Ishikawa (cell line): Measurements from ENCODE around the gene MEGF11.

Source experiments
- CEBPB ChIP-seq: IDR thresholded peaks from 2 replicates; pipeline ENCODE4 v1.6.1; 2012
- CREB1 ChIP-seq: IDR thresholded peaks from 2 replicates; pipeline ENCODE4 v1.6.1; 2012; ENCODE audit warnings: low read depth
- EGR1 ChIP-seq: IDR thresholded peaks from 2 replicates; pipeline ENCODE4 v1.6.1; 2012
- EP300 ChIP-seq: IDR thresholded peaks from 2 replicates; pipeline ENCODE4 v1.6.1; 2012; ENCODE audit warnings: borderline replicate concordance
- FOXM1 ChIP-seq: IDR thresholded peaks from 2 replicates; pipeline ENCODE4 v1.6.1; 2012; ENCODE audit warnings: low read depth, borderline replicate concordance
- MAX ChIP-seq: IDR thresholded peaks from 2 replicates; pipeline ENCODE4 v1.6.1; 2012
- NFIC ChIP-seq: IDR thresholded peaks from 2 replicates; pipeline ENCODE4 v1.6.1; 2012
- RAD21 ChIP-seq: IDR thresholded peaks from 2 replicates; pipeline ENCODE4 v1.6.1; 2012; ENCODE audit warnings: low read depth
- REST ChIP-seq: IDR thresholded peaks from 2 replicates; pipeline ENCODE4 v1.6.1; 2012; ENCODE audit warnings: low read depth, mild to moderate bottlenecking
- TAF1 ChIP-seq: IDR thresholded peaks from 2 replicates; pipeline ENCODE4 v1.6.1; 2012; ENCODE audit warnings: low read depth, mild to moderate bottlenecking
- TCF12 ChIP-seq: IDR thresholded peaks from 2 replicates; pipeline ENCODE4 v1.6.1; 2012; ENCODE audit warnings: low read depth
- TEAD4 ChIP-seq: IDR thresholded peaks from 2 replicates; pipeline ENCODE4 v1.6.1; 2012
- USF1 ChIP-seq: IDR thresholded peaks from 2 replicates; pipeline ENCODE4 v1.6.1; 2012
- YY1 ChIP-seq: IDR thresholded peaks from 2 replicates; pipeline ENCODE4 v1.6.1; 2012; ENCODE audit warnings: low read depth
- ZBTB7A ChIP-seq: IDR thresholded peaks from 2 replicates; pipeline ENCODE4 v1.6.1; 2012; ENCODE audit warnings: low read depth

MEGF11 gene

DNA sequence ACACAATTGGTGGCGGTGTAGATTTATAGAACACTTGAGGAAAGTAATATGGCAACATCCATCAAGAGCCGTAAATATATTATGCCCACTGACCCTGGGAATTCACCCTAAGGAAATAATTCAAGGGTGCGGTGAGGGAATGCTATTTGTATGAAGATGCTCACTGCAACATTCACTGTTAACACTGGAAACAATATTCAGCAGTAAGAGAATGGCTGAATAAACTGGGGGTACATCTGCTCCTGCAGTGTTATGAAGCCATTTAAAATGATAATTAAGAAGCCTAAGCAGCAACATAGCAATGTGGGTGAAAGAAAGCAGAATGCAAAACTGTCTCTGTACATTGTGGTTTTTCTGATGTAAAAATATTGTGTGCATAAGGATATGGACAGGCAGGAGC is 296.7 kb downstream of the MEGF11 start:
- TF ChIP-seq CREB1 (no peak), ZBTB7A (no peak), EP300 (no peak), TAF1 (no peak), NFIC (no peak), CEBPB (no peak), EGR1 (no peak), FOXM1 (no peak), RAD21 (no peak), REST (no peak), TCF12 (no peak)

DNA sequence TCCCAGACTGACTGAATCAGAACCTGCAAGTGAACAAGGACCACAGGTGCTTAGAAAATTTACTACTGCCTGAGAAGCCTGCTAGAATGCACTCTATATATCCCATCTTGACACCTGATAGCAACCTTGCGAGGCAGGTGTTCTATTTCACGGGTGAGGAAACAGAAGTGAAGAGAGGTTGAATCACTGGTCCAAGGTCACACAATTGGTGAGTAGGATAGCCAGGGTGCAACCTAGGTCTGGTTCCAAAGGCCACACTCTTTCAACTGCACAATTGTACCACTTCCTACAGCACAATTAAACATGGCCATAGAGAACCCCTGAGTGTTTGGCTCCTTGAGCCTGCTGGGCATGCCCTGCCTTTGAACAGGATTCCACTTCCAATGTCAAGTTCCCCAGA is 297.2 kb downstream of the MEGF11 start:
- TF ChIP-seq CEBPB (no peak), EP300 (no peak), USF1 (no peak), NFIC (no peak), MAX (no peak), TAF1 (no peak), REST (no peak), FOXM1 (no peak), CREB1 (no peak), TEAD4 (no peak), YY1 (no peak), ZBTB7A (no peak), RAD21 (no peak), EGR1 (no peak)

DNA sequence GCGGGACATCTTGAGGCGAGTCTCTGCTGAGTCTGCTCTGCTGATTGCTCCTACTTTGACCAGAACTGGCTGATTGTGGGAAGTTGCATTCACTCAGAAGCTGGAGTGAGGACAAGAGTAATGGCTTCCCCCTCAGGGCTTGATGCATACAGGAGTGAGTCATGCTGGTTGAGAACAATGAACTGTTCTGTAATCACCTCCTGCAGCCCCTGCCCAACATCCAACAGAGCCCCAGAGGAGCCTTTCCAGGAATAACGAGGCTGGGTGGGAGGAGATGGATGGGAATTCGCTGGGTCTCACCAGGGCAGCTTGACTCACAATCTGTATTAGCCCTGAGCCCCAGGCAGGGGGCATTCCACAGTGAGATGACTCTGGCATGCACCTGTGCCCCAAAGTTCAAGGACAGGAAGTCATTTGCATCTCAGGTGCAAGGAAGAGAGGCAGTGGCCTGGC is 299.2 kb downstream of the MEGF11 start:
- TF ChIP-seq CREB1 = no peak
- no peak for TF ChIP-seq EP300
- no peak for TF ChIP-seq YY1
- no peak for TF ChIP-seq NFIC
- TF ChIP-seq RAD21 = no peak
- no peak for TF ChIP-seq MAX
- no peak for TF ChIP-seq REST
- TF ChIP-seq USF1 = no peak
- no peak for TF ChIP-seq CEBPB
- no peak for TF ChIP-seq ZBTB7A
- TF ChIP-seq TEAD4 = no peak

DNA sequence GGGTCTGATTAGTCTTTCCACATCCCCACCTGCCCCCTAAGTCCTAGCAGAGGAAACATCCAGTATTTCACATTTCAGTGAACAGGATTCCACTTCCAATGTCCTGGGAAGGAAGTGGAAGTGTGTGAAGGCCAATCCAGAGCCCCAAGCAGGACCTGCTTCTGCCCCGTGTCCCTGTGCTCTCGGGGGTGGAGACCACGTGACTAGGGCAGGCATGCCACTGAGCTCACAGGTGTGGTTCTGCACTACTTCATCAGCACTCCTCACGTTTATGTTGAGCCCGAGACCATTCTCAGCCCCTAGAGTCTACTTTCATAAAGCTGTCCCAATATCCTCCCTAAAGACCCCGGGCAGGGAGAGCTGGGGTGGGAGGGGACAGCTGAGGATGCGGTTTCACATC is 299.9 kb downstream of the MEGF11 start:
- peak; percentile 52; the same call in 1 of the 2 replicates for TF ChIP-seq USF1
- no peak for TF ChIP-seq TAF1

DNA sequence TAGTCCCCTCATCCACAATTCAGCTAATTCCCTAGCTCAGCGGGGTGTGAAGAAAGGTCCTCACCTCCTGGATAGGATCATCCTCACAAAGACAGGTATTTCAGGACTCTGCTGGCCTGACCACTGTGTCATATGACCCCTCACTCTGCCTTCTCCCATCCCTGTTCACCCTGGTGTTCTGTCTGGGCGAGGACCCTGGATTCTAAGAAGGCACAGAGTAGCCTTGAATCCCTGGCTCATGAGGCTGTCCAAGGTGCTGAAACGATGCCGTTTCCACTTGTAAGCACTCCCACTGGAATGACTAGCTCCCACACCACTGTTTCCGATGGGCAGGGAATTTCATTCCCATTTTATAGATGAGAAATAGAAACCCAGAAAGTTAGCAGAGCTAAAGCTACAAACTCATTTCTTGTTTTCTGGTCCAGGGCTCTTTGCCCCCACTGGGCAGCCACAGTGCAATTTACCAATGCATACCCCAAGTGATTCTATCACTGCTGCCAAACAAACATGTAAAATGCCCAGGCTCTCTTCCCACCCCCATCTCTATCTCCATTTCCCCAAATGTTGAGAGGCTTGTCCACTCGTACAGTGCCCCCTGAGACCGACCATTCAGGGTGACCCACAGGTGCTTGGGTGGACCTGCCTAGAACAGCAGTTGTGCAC is 301.0 kb downstream of the MEGF11 start:
- no peak for TF ChIP-seq YY1
- peak; percentile 94 for TF ChIP-seq REST
